ENCODE results near the gene CCDC186. TPM values are rescaled to one million over a fixed set of nuclear protein-coding genes. Genes with fewer than 3 reads are reported as not detected.
A peak's percentile ranks its signal among the peaks of the same experiment; 100 is the strongest.

Gene CCDC186
- total RNA-seq, 6 donors from 2014 or later = 21.4 to 90.0 (median 30.9) TPM

DNA sequence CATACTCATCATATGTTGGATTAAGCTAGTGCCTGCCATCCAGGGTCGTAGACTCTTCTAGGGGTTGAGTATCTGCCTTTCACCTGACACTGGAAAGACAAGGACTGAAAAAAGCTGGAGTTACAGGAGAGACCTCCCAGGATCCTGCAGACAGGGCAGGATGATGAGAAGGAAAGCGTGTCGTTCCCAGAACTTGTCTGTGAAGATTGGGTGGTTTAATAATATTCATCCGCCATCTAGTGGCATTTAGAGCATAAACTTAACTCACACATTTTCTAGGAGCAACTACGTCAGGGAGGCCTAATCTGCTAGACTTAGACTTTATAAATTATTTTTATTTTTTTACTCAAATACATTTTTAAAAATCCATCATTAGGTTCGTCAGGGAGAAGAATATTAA, 70.7 kb downstream of the CCDC186 start:
- H3K4me3 ChIP-seq = no peak overlapping the region
- no peaks in the 10 kb centered on the region for H3K9me3 ChIP-seq
- no peaks in the 10 kb centered on the region for H3K36me3 ChIP-seq
- TF ChIP-seq POLR2AphosphoS5 (IDR thresholded peaks at IDR 0.05) = no peak
- TF ChIP-seq, protein P1, sequence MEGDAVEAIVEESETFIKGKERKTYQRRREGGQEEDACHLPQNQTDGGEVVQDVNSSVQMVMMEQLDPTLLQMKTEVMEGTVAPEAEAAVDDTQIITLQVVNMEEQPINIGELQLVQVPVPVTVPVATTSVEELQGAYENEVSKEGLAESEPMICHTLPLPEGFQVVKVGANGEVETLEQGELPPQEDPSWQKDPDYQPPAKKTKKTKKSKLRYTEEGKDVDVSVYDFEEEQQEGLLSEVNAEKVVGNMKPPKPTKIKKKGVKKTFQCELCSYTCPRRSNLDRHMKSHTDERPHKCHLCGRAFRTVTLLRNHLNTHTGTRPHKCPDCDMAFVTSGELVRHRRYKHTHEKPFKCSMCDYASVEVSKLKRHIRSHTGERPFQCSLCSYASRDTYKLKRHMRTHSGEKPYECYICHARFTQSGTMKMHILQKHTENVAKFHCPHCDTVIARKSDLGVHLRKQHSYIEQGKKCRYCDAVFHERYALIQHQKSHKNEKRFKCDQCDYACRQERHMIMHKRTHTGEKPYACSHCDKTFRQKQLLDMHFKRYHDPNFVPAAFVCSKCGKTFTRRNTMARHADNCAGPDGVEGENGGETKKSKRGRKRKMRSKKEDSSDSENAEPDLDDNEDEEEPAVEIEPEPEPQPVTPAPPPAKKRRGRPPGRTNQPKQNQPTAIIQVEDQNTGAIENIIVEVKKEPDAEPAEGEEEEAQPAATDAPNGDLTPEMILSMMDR (IDR thresholded peaks at IDR 0.05) = peak; percentile 37 to 75 (median 62)
- H3K27ac ChIP-seq = no peak overlapping the region
- peaks cover 0 to 5% (median 0%) of the 10 kb centered on the region in 4 donors for H3K27me3 ChIP-seq
- DNase-seq (no peak), ATAC-seq (ENCODE audit: low FRiP score in 2 of 2) (peak in 1 of 2 donors; percentile 71)
- WGBS, 2 donors = 9 to 15% methylated on average over 6 of the region's 6 CpGs
- peaks cover 12 to 27% (median 19%) of the 10 kb centered on the region in 4 donors for H3K4me1 ChIP-seq

DNA sequence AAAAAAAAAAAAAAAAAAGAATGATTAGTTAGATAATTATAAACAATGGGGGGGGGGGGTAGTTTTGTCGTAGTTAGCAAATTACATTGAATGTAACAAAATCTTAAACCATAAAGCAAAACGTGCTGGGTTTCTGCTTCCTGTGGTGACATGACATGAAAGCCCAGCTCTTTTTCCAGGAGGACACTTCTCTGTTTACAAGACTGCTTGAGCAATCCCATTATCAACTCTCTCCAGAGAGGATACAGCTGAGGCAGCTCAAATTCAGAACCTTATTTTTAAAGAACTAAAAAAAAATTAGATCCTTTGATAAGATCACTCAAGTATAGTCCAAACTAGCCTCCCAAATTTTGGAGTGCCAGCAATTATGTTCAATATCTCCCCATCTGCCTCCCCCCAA, 71.7 kb downstream of the CCDC186 start:
- Histone ChIP-seq H3K9me3 (no peaks in the 10 kb centered on the region), H3K36me3 (no peaks in the 10 kb centered on the region), H3K4me1 (peaks cover 12 to 27% (median 19%) of the 10 kb centered on the region in 4 donors), H3K27me3 (peaks cover 0 to 5% (median 0%) of the 10 kb centered on the region in 4 donors), H3K4me3 (no peak overlapping the region), H3K27ac (no peak overlapping the region)
- ATAC-seq (ENCODE audit: low FRiP score in 2 of 2) (peak in 1 of 2 donors; percentile 33), DNase-seq (no peak)
- TF ChIP-seq, protein P1 (IDR thresholded peaks at IDR 0.05) = no peak
- no peak for TF ChIP-seq POLR2A (IDR thresholded peaks at IDR 0.05)
- TF ChIP-seq EP300 (IDR thresholded peaks at IDR 0.05) = no peak
- TF ChIP-seq POLR2AphosphoS5 (IDR thresholded peaks at IDR 0.05) = no peak
- 28 to 37% methylated on average over 2 of the region's 2 CpGs for WGBS, 2 donors

DNA sequence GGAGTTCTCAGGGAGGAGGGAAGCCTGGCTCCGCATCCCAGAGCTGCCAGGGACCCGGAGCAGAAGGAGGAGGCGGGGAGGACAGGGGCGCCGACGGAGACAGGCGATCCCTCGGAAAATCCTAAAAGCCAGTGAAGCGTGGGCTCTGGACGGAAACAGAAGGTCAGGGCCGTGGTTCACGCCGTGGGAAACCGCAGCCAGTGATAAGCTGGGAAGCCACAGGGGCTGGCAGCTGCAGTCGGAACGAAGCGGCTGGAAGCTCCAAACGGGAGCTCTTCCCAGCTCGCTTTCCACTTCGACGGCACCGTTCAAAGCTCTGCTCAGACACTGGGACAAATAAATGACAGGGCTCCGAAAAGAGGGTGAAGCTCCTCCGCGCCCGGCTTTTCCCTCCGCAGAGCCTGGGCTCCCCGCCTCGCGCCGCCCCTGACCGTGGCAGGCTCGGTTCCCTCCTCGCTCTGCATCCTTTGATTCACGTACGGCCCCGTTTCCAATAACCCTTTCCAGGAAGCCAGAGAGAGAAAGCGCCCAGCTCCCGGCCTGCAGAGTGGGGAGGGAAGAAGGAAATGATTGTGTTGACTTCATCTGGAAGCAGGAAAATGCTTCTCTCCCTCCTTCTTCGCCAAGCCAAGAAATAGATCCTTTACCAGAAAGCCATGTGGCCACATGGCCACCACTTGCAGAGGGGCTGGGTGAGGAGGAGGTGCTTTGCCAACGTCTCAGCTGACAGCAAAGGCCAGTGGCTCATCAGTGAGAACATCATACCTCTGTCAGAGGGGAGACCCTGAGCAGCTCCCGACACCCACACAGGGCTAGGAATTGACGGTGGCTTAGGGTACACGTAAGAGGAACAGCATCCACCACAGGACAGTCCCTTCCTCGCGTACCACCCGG, 72.9 kb downstream of the CCDC186 start:
- peaks cover 12 to 27% (median 19%) of the 10 kb centered on the region in 4 donors for H3K4me1 ChIP-seq
- H3K4me3 ChIP-seq = peak overlapping the region; percentile 26 to 54 (median 38)
- peaks cover 0 to 5% (median 0%) of the 10 kb centered on the region in 4 donors for H3K27me3 ChIP-seq
- peak overlapping the region in 3 of 4 donors; percentile 13 to 63 (median 61) for H3K27ac ChIP-seq
- no peaks in the 10 kb centered on the region for H3K36me3 ChIP-seq
- peak in 1 of 2 donors; percentile 82 for DNase-seq
- WGBS, 2 donors = 9 to 13% methylated on average over 26 to 47 of the region's 47 CpGs
- TF ChIP-seq POLR2AphosphoS5 (IDR thresholded peaks at IDR 0.05) (peak in 1 of 2 donors; percentile 23), EP300 (IDR thresholded peaks at IDR 0.05) (no peak)
- ATAC-seq (ENCODE audit: low FRiP score in 2 of 2) = peak; percentile 42 to 61
- no peaks in the 10 kb centered on the region for H3K9me3 ChIP-seq

DNA sequence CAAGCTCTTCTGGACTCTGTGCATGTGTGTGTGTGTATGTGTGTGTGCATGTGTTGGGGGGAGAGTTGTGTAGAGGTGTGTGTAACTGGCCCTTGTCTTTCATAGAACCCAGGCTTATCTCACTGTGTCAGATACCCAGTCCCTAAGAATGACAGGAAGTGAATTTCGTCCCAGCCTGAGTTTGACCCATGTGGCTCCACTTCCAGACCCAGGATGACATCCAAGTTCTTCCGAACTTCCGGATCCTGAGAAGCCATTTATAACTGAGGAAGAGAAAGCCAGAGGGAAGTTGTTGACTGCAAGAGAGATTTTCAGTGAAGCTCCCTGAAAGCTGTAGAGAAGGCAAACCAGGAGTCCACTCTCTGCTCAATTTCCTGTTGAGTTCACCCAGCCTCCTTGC, 77.1 kb downstream of the CCDC186 start:
- ATAC-seq (ENCODE audit: low FRiP score in 2 of 2) (no peak), DNase-seq (no peak)
- peaks cover 0 to 5% (median 0%) of the 10 kb centered on the region in 4 donors for H3K27me3 ChIP-seq
- H3K27ac ChIP-seq = no peak overlapping the region
- H3K9me3 ChIP-seq = no peaks in the 10 kb centered on the region
- H3K36me3 ChIP-seq = no peaks in the 10 kb centered on the region
- no peak for TF ChIP-seq POLR2A (IDR thresholded peaks at IDR 0.05)
- no peak for TF ChIP-seq EP300 (IDR thresholded peaks at IDR 0.05)
- no peak for TF ChIP-seq POLR2AphosphoS5 (IDR thresholded peaks at IDR 0.05)
- TF ChIP-seq, protein P1 (IDR thresholded peaks at IDR 0.05) = no peak
- WGBS, 2 donors = 49 to 64% methylated on average over 3 of the region's 3 CpGs
- H3K4me3 ChIP-seq = no peak overlapping the region
- H3K4me1 ChIP-seq = peaks cover 12 to 27% (median 15%) of the 10 kb centered on the region in 4 donors

DNA sequence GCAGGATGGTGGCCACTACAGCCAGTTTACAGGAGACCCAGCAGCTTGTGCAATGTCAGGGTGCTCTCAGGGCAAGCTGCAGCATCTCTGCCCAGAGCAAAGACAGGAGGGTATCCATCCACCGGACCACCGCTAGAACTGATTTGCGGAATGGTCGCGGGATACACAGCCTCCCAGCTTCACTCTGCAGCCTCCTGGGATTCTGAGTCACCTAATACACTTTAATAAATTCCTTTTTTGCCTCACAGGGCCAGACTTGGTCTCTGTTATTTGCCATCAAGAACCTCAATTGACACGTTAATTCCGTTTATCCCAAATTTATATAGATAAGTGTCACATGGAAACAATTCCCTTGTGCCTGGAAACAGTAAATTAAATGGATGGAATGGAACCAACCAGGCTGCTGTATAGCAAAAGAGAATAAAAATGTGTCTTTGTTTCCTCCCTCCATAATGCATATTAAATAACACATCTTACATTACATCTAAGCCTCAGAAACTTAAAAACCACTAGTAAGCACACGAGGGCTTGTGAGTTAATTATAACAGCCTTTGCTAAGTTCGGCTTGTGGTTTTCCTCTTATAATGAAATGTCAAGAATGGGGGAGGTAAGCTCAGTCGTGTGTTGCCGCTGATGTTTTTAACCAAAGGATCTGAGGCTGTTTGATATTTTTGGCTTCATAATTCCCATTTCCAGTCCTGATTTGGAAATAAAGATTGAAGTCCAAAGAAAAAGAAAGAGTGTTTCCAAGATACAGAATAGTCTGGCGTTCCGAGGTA, 78.3 kb downstream of the CCDC186 start:
- 71 to 76% methylated on average over 13 of the region's 13 CpGs for whole genome bisulfite sequencing, 2 donors
- ATAC-seq (ENCODE audit: low FRiP score in 2 of 2) = no peak

More for the DNA sequence above, 78.3 kb downstream of the CCDC186 start:
- H3K9me3 ChIP-seq = no peaks in the 10 kb centered on the region
- H3K36me3 ChIP-seq = no peaks in the 10 kb centered on the region
- no peak for TF ChIP-seq POLR2AphosphoS5 (IDR thresholded peaks at IDR 0.05)
- peaks cover 5 to 17% (median 8%) of the 10 kb centered on the region in 4 donors for H3K4me1 ChIP-seq
- DNase-seq = no peak
- no peak overlapping the region for H3K27ac ChIP-seq
- H3K4me3 ChIP-seq = no peak overlapping the region
- H3K27me3 ChIP-seq = no peaks in the 10 kb centered on the region

Data from upper lobe of left lung (tissue), 6 donors.